Neutrophil (primary cell): ENCODE data around the gene TSC22D4.

Experiments
- H3K27ac ChIP-seq: fragments of 200-600 bp; sonication (generic); 2 replicates; pipeline ENCODE4 v1.5.1; 2016; ENCODE audit warnings: mild to moderate bottlenecking, moderate library complexity
- H3K27me3 ChIP-seq: fragments of 200-600 bp; sonication (generic); 2 replicates; pipeline ENCODE4 v1.6.0; 2016; ENCODE audit warnings: mild to moderate bottlenecking
- H3K36me3 ChIP-seq: fragments of 200-600 bp; sonication (generic); 2 replicates; pipeline ENCODE4 v1.5.1; 2017
- H3K4me1 ChIP-seq, 2 experiments: fragments of 200-600 bp in 1 of 2; sonication (generic) in 1 of 2; 1 replicate in 1 of 2; 2 replicates in 1 of 2; pipeline versions ENCODE4 v1.5.1 to v1.6.1; 2013 to 2016; ENCODE audit warnings: low read depth in 1 of 2, low read length in 1 of 2, mild to moderate bottlenecking in 1 of 2, moderate library complexity in 1 of 2; ENCODE audit not compliant: control insufficient read depth in 1 of 2, insufficient read depth in 1 of 2
- H3K4me3 ChIP-seq, 2 experiments: fragments of 200-600 bp in 1 of 2; sonication (generic) in 1 of 2; 1 replicate in 1 of 2; 2 replicates in 1 of 2; pipeline ENCODE4 v1.5.1; 2013 to 2016; ENCODE audit warnings: low read depth in 1 of 2, low read length in 1 of 2, mild to moderate bottlenecking in 1 of 2, moderate library complexity in 1 of 2
- H3K9me3 ChIP-seq: fragments of 200-600 bp; sonication (generic); 2 replicates; pipeline ENCODE4 v1.5.1; 2016
- CTCF ChIP-seq: fragments of 200-600 bp; sonication (generic); IDR thresholded peaks from 2 replicates; pipeline ENCODE4 v1.5.1; 2016; ENCODE audit warnings: antibody characterized with exemption

Gene TSC22D4

DNA sequence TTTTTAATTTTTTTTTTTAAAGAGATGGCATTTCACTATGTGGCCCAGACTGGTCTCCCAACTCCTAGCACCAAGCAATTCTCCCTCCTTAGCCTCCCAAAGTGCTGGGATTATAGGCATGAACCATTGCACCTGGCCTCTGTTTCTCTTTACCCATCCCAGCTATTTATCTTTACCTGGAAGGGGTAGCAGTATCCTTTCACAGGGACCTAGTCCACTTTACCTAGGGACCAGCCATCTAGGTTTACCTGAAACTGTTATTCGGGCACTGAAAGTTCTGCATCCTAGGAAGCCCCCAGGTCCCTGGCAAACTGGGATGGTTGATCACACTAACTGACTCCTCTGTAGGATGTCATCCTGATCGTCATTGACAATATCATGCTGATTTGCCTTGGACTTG is 38.3 kb upstream of the TSC22D4 start:
- TF ChIP-seq CTCF, result no peak
- H3K4me1 ChIP-seq, result no peaks in the 10 kb centered on the region

GRCh38 chr7:100516135-100516812 is 37.3 kb upstream of the TSC22D4 start:
- no peaks in the 10 kb centered on the region for H3K36me3 ChIP-seq
- H3K4me3 ChIP-seq, result no peak overlapping the region
- TF ChIP-seq CTCF, result no peak

More for the DNA sequence above, 38.3 kb upstream of the TSC22D4 start:
- H3K9me3 ChIP-seq, result no peaks in the 10 kb centered on the region
- no peaks in the 10 kb centered on the region for H3K36me3 ChIP-seq
- H3K27ac ChIP-seq, result no peak overlapping the region
- H3K4me3 ChIP-seq, result no peak overlapping the region
- no peaks in the 10 kb centered on the region for H3K27me3 ChIP-seq

GRCh38 chr7:100515072-100515532 is 36.1 kb upstream of the TSC22D4 start:
- no peak overlapping the region for H3K27ac ChIP-seq
- no peaks in the 10 kb centered on the region for H3K27me3 ChIP-seq
- no peak overlapping the region for H3K4me3 ChIP-seq
- H3K36me3 ChIP-seq, result no peaks in the 10 kb centered on the region
- H3K9me3 ChIP-seq, result no peaks in the 10 kb centered on the region
- no peak for TF ChIP-seq CTCF
- no peaks in the 10 kb centered on the region for H3K4me1 ChIP-seq

More at GRCh38 chr7:100516135-100516812, 37.3 kb upstream of the TSC22D4 start:
- Histone ChIP-seq H3K27ac (no peak overlapping the region), H3K9me3 (no peaks in the 10 kb centered on the region), H3K4me1 (no peaks in the 10 kb centered on the region), H3K27me3 (no peaks in the 10 kb centered on the region)

DNA sequence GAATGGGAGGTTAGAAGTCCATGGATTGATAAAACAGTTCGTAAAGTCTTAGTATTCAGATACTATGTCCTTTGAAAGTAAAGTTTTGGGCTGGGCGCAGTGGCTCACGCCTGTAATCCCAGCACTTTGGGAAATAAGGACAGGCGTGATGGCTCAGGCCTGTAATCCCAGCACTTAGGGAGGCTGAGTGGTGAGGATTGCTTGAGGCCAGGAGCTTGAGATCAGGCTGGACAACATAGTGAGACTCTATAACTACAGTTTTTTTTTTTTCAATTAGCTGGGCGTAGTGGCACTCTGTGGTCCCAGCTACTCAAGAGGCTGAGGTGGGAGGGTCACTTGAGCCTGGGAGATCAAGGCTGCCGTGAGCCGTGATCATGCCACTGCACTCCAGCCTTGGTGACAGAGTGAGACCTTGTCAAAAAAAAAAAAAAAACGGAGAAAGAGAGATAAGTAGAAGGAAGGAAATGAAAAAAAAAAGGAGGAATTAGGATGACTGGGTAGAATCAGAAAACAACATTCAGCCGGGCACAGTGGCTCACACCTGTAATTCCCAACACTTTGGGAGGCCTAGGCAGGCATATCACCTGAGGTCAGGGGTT is 34.3 kb upstream of the TSC22D4 start:
- H3K27ac ChIP-seq, result no peak overlapping the region
- no peak for TF ChIP-seq CTCF
- H3K4me1 ChIP-seq, result no peaks in the 10 kb centered on the region
- H3K9me3 ChIP-seq, result no peaks in the 10 kb centered on the region
- no peaks in the 10 kb centered on the region for H3K27me3 ChIP-seq
- H3K4me3 ChIP-seq, result no peak overlapping the region
- no peaks in the 10 kb centered on the region for H3K36me3 ChIP-seq

DNA sequence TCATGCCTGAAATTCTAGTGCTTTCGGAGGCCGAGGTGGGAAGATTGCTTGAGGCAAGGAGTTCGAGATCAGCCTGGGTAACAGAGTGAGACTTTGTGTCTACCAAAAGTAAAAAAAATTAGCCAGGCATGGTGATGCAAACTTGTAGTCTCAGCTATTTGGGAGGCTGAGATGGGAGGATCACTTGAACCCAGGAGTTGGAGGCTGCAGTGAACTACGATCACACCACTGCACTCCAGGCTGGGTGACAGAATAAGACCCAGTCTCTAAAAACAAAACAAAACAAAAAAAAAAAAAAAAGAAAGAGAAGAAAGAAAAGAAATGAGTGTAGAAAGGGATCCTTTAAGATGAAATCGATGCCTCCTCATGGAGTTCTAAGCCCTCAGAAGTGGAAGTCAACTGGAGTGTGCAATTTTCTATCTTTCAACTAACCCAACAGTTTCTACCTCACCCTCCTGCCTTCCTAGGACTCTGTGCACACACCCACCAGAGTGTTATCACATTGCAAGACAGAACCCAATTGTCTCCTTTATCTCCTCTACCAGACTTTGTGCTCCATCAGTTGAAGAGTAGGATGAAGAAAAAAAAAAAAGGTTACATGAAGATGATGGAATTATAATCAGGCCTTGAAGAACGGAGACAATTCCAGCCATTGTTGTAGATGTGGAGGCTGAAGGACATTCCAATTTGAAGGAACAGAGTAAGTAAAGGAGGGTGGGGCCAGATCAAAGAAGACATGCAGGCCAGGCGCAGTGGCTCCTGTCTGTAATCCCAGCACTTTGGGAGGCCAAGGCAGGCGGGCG is 31.6 kb upstream of the TSC22D4 start:
- Histone ChIP-seq H3K9me3 (no peaks in the 10 kb centered on the region), H3K27me3 (peaks cover 4% of the 10 kb centered on the region), H3K27ac (no peak overlapping the region), H3K4me1 (no peaks in the 10 kb centered on the region), H3K4me3 (no peak overlapping the region), H3K36me3 (no peaks in the 10 kb centered on the region)
- TF ChIP-seq CTCF, result no peak
